ENCODE results near the gene KRTAP10-11.

DNA sequence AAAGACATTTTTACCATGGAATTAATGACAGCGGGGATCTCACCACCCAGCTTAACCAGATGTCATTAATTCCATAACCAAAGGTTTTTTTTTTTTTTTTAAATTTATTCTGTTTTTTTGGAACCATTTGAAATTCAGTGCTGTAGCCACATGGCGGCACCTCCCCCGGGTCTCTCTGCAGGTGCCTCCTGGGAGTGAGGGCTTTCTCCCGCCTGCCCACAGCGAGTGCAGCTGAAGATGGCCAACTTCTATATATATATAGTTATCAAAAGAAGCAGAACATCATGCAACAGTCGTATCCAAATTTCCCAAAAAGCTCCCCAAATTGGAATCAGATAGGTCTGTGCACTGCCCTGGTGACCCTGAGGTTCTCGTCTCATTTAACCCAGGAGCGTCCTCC, 30.7 kb upstream of the KRTAP10-11 start:
- TF ChIP-seq CTCF (IDR thresholded peaks at IDR 0.05): no peak
- no peak for TF ChIP-seq POLR2A (IDR thresholded peaks at IDR 0.05)
